H1 (cell line): Measurements from ENCODE around the gene PTPRD. TPM values are rescaled to one million over a fixed set of nuclear protein-coding genes. Genes with fewer than 3 reads are reported as not detected.

ENCODE experiments used
- CHD1 ChIP-seq: IDR thresholded peaks from 2 replicates; pipeline ENCODE4 v1.6.1; 2012; ENCODE audit warnings: low read depth, low read length, improper control_type of control experiment
- GTF2F1 ChIP-seq: IDR thresholded peaks from 2 replicates; pipeline ENCODE4 v1.6.1; 2012; ENCODE audit warnings: low read depth, low read length, improper control_type of control experiment, borderline replicate concordance
- KDM4A ChIP-seq: IDR thresholded peaks from one replicate; pipeline ENCODE4 v1.7.1; 2012; ENCODE audit warnings: low read depth, mild to moderate bottlenecking, moderate library complexity, low read length, inconsistent platforms; ENCODE audit not compliant: severe bottlenecking
- NANOG ChIP-seq: IDR thresholded peaks from 2 replicates; pipeline ENCODE4 v1.6.1; 2011; ENCODE audit warnings: low read length, low read depth, mild to moderate bottlenecking, inconsistent platforms; ENCODE audit not compliant: insufficient read depth, poor library complexity, severe bottlenecking
- POLR2A ChIP-seq, 2 experiments: IDR thresholded peaks; 1 replicate in 1 of 2; 2 replicates in 1 of 2; pipeline ENCODE4 v1.6.1; 2011; ENCODE audit warnings: low read depth in 2 of 2, low read length in 2 of 2, mild to moderate bottlenecking in 2 of 2; ENCODE audit errors: control extremely low read depth in 1 of 2
- SAP30 ChIP-seq: fragments of 300-600 bp; sonication (generic); IDR thresholded peaks from 2 replicates; pipeline ENCODE4 v1.7.1; 2012; ENCODE audit warnings: low read length, moderate library complexity, mild to moderate bottlenecking, inconsistent platforms; ENCODE audit not compliant: insufficient read depth, insufficient replicate concordance
- SIX5 ChIP-seq: IDR thresholded peaks from 2 replicates; pipeline ENCODE4 v1.6.1; 2011; ENCODE audit warnings: mild to moderate bottlenecking, low read depth, low read length
- TAF1 ChIP-seq: IDR thresholded peaks from 2 replicates; pipeline ENCODE4 v1.6.1; 2011; ENCODE audit warnings: mild to moderate bottlenecking, low read depth, low read length
- polyA plus RNA-seq, 7 experiments: library from polyadenylated mRNA; depleted of rRNA in 3 of 7; stranded (reverse) in 5 of 7; unstranded in 2 of 7; fragments of >200 nt in 5 of 7; fragments of 200-250 nt in 2 of 7; gene quantifications; 1 replicate in 5 of 7; 2 replicates in 1 of 7; 4 replicates in 1 of 7; pipeline versions ENCODE4 v1.2.1 to v1.2.3, GENCODE V29; 2011 to 2013; ENCODE audit warnings: missing spikeins in 2 of 7, mixed read lengths in 2 of 7
- total RNA-seq: library from RNA; stranded (reverse); fragmentation: NEBNext Ultra II Directional; extraction: Animal tissue kit (Norgen Biotek cat#: 25700); gene quantifications from 2 replicates; pipeline ENCODE4 v1.2.1, GENCODE V29; 2021
- TF ChIP-seq, protein P1 (sequence below), 3 experiments: IDR thresholded peaks; 1 replicate in 2 of 3; 2 replicates in 1 of 3; pipeline versions ENCODE4 v1.5.1 to v1.6.1; 2011; ENCODE audit warnings: low read length in 3 of 3, mild to moderate bottlenecking in 3 of 3, inconsistent platforms in 2 of 3, low read depth in 1 of 3, moderate library complexity in 1 of 3; ENCODE audit not compliant: insufficient read depth in 1 of 3; ENCODE audit errors: control extremely low read depth in 1 of 3

The PTPRD gene
- total and polyA plus RNA-seq, 2 of the 8 experiments (the other 6 are each of a cell fraction or from before 2014, with no cell fraction given): 17.2 to 77.0 TPM

DNA sequence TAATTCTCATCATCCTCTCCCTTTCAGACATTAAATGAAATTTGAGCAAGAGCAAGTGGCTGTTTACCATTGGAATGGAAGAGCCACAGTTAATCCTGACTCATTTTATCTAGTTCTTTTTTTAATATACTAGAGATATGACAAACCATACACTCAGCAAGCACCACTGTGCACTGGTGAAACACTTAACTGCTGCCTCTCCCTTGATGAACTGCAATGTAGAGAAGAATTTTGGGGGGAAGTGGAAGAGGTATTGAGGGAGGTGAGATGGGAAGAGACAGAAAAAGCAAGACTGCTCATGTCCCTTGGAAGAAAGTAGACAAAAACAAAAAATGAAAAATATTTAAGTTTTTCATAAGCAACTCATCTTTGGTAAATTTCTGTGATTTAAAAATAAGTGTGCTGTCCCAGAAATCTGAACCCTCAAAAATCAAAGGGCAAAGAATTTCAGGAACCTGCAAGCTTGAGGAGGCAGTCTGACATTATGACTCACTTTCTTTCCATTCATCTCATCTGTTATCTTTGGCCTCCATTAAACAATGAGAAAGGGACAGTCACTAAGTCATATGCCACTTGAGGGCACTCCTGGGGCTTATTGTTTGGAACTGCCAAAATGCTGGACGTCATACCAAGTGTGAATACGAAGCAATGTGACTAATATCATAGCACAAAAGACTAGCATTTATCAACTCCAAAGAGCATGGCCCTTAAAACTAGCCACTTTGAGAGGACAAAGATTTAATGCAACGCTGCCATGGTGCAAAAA lies 2246.5 kb downstream of the PTPRD start (continued):
- no peak for TF ChIP-seq SAP30
- TF ChIP-seq CHD1: no peak
- no peak for TF ChIP-seq SIX5
- TF ChIP-seq, protein P1, sequence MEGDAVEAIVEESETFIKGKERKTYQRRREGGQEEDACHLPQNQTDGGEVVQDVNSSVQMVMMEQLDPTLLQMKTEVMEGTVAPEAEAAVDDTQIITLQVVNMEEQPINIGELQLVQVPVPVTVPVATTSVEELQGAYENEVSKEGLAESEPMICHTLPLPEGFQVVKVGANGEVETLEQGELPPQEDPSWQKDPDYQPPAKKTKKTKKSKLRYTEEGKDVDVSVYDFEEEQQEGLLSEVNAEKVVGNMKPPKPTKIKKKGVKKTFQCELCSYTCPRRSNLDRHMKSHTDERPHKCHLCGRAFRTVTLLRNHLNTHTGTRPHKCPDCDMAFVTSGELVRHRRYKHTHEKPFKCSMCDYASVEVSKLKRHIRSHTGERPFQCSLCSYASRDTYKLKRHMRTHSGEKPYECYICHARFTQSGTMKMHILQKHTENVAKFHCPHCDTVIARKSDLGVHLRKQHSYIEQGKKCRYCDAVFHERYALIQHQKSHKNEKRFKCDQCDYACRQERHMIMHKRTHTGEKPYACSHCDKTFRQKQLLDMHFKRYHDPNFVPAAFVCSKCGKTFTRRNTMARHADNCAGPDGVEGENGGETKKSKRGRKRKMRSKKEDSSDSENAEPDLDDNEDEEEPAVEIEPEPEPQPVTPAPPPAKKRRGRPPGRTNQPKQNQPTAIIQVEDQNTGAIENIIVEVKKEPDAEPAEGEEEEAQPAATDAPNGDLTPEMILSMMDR (IDR thresholded peaks at IDR 0.05; ENCODE audit: control extremely low read depth in 1 of 3, insufficient read depth in 1 of 3, low read depth in 1 of 3, low read length in 3 of 3): no peak
- TF ChIP-seq GTF2F1: no peak
- no peak for TF ChIP-seq NANOG
- no peak for TF ChIP-seq POLR2A (IDR thresholded peaks at IDR 0.05; ENCODE audit: control extremely low read depth in 1 of 2, low read depth in 2 of 2, low read length in 2 of 2)
- no peak for TF ChIP-seq TAF1
- no peak for TF ChIP-seq KDM4A
